Amniotic epithelial cell (primary cell): Measurements from ENCODE around the gene MILR1.
"Not testable (repeated sequence)": the region's sequence is repeated elsewhere in the genome, so short reads cannot be mapped to it uniquely, and the experiment has no call there.

ENCODE experiments used
- DNase-seq: peaks from one replicate; pipeline ENCODE4 v3.0.0-alpha.2; 2010; ENCODE audit warnings: low read depth

MILR1 gene

DNA sequence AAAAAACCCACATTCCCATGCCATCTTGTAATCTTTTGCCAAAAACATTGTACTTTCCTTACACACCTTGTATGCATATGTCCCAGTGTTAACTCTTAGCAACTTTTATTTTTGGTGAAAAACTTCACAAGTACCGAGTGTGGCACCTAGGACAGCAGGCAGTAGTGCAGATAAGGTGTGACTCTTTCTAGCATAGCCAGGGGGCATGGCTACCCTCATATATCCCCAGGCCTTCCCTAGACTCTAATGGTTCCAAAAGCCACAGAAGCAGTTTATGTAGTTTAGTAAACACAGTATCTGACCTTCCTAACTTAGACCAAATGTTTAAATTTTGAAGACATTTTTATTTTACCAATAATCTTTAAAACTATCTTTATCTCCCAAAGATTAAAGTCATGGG is 20.5 kb upstream of the MILR1 start:
- no peak for DNase-seq

DNA sequence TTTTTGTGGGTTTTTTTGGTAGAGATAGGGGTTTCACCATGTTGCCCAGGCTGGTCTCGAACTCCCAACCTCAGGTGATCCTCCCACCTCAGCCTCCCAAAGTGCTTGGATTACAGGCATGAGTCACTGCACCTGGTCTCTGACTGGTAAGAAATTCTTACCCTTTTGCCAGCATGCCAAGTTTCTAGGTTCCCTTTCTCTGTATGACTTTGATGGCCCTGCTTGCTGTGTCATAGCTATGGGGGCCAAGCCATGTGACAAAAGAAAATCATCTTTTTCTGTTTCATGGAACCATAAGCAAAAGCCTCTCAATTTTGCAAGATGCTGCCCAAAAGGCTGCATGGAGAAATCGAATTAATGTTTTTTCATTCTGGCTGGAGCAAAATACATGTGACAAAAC is 18.9 kb upstream of the MILR1 start:
- not testable (repeated sequence) for DNase-seq

GRCh38 chr17:64431534-64431933 is 17.4 kb upstream of the MILR1 start:
- DNase-seq = no peak

GRCh38 chr17:64437944-64438525 is 10.9 kb upstream of the MILR1 start:
- DNase-seq = no peak

GRCh38 chr17:64439521-64439920 is 9.4 kb upstream of the MILR1 start:
- not testable (repeated sequence) for DNase-seq

DNA sequence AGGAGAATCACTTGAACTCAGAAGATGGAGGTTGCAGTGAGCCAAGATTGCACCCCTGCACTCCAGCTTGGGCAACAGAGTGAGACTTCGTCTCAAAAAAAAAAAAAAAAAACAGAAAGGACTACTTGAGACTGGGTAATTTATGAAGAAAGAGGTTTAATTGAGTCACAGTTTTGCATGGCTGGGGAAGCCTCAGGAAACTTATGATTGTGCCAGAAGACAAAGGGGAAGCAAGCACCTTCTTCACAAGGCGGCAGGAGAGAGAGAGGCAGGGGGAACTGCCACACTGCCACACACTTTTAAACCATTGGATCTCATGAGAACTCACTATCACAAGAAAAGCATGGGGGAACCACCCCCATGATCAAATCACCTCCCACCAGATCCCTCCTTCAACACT is 9.0 kb upstream of the MILR1 start:
- no peak for DNase-seq

DNA sequence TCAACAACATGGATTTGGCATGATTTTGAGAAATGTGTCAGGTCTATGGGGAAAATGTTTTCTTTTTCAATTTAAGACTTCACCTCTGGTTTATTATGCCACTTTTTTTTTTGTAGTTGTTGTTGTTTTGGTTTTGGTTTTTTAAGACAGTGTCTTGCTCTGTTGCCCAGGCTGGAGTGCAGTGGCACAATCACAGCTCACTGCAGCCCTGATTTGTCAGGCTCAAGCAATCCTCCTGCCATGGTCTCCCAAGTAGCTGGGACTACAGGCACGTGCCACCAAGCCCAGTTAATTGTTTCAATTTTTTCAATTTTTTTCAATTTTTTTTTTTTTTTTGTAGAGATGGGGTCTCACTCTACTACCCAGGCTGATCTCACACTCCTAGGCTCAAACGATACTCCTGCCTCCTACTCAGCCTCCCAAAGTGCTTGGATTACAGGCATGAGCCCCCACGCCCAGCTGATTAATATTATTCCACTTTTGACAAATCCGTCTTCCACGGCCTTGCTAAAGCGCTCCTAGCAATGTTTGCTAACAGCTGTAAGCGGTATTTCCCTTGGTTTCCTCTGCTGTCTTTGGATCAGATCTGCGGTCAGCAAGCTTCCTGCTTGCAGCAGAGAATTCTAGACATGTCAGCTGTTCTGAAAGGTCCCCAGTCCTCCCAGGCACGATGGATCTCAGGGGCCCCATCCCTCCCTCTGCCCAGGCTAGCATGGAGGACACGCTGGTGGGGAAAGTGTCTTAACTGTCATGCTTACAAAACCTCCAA is 7.0 kb upstream of the MILR1 start:
- DNase-seq = peak; percentile 60

- no peak for DNase-seq
Observed at GRCh38 chr17:64442541-64442971, 6.4 kb upstream of the MILR1 start.

GRCh38 chr17:64443086-64443760 is 5.7 kb upstream of the MILR1 start:
- DNase-seq = no peak

- no peak for DNase-seq
Observed at GRCh38 chr17:64447526-64447925, 1.4 kb upstream of the MILR1 start.

DNA sequence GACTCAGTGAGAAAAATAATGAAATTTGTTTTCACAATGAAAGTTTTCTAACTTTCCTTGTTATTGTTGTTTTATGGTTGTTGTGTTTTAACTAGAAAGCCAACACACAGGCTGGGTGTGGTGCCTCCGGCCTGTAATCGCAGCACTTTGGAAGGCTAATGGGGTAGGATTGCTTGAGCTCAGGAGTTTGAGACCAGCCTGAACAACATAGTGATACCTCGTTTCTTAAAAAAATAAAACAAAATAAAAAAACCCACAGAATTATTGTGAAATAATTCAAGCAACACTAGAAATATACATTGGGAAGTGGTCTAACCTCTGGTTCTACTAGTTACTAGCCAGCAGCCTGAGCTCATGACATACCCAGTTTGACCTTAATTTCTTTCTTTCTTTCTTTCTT is 630 bp downstream of the MILR1 start:
- no peak for DNase-seq

DNA sequence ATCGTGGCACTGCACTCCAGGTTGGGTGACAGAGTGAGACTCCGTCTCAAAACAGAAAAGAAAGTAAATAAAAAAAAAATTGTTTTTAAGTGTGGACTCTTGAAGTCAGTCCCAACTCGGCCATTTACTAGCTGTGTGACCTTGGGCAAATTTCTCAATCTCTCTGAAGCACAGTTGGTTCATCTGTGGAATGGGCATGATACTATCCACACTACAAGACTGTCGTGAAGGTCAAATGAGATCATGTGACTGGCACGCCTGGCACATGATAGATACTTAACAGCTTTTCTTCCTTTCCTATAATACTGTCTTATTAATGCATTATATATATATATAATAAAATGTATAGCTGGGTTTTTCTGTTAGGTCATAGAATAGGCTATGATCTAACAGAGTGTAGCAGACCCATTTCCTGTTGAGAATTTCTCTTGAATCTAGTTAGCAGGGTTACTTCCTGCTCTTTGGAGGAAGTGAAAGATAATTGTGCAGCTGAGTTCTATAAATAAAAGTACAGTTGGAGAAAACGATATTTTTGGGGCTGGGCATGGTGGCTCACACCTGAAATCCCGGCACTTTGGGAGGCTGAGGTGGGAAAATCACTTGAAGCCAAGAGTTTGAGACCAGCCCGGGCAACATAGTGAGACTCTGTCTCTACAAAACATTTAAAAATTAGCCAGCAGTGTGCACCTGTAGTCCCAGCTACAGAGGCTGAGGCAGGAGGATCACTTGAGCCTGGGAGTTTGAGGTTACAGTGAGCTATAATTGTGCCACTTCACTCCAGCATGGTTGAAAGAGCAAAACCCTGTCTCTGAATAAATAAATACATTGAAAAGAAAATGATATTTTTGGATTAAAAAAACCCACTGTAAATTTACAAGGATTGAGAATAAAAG is 7.3 kb downstream of the MILR1 start:
- no peak for DNase-seq

DNA sequence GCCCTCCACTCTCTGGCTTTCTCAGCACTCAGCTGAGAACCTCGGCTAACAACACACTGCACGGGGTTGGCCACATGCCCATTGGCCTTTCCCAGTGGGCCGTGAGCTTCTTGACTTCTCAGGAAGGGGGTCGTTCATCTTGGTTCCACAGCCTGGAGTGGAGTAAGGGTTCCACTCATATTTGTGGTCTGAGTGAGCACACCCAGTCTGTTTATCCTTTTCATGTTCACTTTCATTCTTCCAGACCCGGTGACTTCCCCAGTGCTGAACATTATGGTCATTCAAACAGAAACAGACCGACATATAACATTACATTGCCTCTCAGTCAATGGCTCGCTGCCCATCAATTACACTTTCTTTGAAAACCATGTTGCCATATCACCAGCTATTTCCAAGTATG is 8.2 kb downstream of the MILR1 start:
- peak; percentile 79 for DNase-seq

GRCh38 chr17:64458756-64459155 is 9.8 kb downstream of the MILR1 start:
- DNase-seq = no peak

DNA sequence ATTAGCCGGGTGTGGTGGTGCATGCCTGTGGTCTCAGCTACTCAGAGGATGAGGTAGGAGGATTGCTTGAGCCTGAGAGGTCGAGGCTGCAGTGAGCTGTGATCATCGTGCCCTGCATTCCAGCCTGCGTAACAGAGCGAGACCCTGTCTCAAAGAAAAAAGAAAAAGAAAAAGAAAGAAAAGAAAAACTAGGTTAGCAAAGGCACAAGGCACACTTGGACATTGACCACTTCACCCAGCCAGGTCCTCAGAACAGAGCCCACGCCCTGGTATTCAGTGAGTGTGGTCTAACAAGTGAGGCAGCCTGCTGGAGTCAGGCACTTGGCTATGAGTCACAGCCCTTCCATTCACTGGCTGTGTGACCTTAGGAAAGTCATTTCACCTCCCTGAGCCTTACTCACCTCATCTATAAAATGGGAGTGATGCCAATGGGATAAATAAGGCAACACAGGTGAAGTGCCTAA is 10.4 kb downstream of the MILR1 start:
- peak; percentile 67 for DNase-seq

DNA sequence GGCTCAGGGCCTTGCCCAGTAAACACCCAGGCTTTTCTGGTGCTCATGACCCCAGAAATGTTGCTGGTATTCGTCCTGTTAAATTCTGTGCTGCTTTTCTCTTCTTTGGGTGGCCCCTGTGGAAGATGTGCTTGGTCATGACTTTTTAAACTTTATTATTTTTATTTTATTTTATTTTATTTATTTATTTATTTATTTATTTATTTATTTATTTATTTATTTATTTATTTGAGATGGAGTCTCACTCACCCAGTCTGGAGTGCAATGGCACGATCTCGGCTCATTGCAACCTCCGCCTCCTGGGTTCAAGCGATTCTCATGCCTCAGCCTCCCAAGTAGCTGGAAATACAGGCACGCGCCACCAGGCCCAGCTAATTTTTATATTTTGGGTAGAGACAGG is 10.9 kb downstream of the MILR1 start:
- not testable (repeated sequence) for DNase-seq

- no peak for DNase-seq
Observed at GRCh38 chr17:64460955-64461354, 12.0 kb downstream of the MILR1 start.

GRCh38 chr17:64461788-64462187 is 12.9 kb downstream of the MILR1 start:
- no peak for DNase-seq

DNA sequence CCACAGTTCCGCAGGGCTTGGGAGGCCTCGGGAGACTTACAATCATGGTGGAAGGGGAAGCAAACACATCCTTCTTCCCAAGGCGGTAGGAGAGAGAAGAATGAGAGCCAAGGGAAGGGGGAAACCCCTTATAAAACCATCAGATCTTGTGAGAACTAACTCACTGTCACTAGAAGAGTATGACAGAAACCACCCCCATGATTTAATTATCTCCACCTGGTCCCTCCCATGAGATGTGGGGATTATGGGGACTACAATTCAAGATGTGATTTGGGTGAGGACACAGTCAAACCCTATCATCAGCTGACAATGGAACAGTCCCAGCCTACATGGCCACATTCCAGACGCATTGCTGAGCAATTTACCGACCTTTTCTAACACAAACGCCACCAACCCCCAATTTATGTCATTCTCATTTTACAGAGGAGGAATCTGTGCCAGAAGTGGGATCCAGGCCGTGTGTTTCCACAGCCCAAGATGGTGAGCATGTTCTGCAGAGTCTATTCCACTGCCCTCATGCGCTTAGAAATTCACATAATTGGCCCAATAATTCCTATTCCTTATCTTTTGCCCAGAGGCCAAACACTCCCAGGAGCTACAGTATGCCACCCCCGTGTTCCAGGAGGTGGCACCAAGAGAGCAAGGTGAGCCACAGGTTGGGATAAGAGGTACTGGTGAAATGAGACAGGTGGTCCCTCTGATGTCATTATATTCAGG is 17.3 kb downstream of the MILR1 start:
- DNase-seq = no peak

DNA sequence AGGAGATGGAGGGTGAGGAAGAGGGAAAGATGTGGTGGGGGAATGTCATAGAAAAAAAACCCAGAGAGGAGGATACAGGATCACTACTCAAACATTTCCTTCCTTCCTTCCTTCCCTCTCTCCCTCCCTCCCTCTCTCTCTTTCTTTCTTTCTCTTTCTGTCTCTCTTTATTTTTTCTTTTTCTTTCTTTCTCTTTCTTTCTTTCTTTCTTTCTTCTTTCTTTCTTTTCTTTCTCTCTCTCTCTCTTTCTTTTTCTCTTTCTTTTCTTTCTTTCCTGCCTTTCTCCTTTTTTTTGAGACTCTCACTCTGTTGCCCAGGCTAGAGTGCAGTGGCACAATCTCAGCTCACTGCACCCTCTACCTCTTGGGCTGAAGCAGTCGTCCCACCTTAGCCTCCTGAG is 17.9 kb downstream of the MILR1 start:
- not testable (repeated sequence) for DNase-seq

GRCh38 chr17:64470625-64471024 is 21.7 kb downstream of the MILR1 start:
- no peak for DNase-seq

DNA sequence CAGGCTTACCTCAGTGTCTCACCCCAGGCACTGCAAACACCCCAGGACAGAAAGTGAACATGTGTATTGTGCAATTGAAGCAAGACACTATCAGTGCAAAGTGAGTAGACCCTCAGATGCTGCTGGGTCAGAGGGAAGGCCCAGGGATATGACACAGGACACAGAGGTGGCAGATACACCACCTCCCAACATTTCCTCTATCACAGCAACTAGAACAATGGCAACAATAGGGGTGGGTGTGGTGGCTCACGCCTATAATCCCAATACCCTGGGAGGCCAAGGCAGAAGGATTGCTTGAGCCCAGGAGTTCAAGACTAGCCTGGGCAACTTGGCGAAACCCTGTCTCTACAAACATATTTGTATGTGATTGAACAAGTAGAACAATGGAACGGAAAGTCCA is 22.5 kb downstream of the MILR1 start:
- no peak for DNase-seq
